ENCODE results near the gene SYT14. TPM values are rescaled to one million over a fixed set of nuclear protein-coding genes. Genes with fewer than 3 reads are reported as not detected.
A peak's percentile ranks its signal among the peaks of the same experiment; 100 is the strongest.
"Not testable (repeated sequence)": the region's sequence is repeated elsewhere in the genome, so short reads cannot be mapped to it uniquely, and the experiment has no call there.

SYT14 gene
- total RNA-seq: not detected

DNA sequence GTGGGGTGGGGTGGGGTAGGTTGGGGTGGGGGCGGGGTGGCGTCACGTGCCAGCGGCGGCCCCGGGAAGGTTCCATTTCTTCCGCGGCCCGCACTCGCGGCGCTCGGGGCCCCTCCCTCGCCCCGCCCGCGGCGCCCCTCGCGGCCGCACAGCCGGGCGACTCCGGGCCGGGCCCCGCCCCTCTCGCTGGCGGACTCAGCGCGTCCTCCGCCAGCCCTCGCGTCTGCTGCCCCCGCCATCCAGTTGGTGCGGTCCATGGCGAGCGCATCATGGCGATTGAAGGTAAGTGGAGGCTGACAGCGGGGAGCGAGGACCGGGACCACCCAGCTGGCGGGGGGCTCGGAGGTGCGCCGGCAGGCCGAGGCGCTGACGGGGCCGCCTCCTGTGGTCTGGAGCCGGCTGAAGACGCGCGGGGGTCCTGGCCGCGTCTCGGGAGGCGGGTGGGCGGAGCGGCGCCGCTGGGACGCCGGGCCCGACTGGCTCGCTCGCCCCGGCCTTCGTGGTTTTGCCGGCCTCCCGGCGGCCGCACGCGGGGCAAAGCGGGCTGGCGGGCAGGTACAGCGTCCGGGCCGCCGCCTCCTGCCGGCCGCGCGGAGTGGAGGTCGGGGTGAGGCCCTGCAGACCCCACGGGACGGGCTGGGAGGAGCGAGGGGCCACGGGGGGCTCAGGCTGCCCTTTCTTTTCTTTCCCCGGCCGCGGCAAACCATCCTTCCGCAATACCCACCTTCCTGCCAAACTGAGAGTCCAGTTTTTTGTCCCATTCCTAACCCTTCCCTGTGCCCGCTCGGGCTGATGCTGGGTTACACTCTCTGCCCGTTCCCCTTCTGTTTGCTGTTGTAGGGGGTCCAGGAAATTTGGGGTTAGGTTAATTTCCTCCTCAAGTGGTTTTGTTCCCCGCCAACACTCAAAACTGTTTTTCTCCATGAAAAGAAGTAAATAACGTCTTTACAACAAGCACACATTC lies at the start of gene SYT14:
TSS of gene SYT14 (plus strand) at position 222 of the 964 bp plus-strand sequence. CDS start at position 270, 48 bp downstream.
- no peak within 1 kb of the TSS for H3K27ac Mint-ChIP-seq
- H3K9me3 Mint-ChIP-seq: no peaks in the 10 kb centered on the region
- H3K4me3 Mint-ChIP-seq: peak within 1 kb of the TSS; percentile 46
- intact Hi-C loops (cut with micrococcal nuclease): no loop called here
- H3K27me3 Mint-ChIP-seq: peaks cover 55% of the 10 kb centered on the region
- no peaks in the 10 kb centered on the region for H3K36me3 Mint-ChIP-seq
- H3K4me1 Mint-ChIP-seq (ENCODE audit: low read depth): peaks cover 9% of the 10 kb centered on the region
- POLR2A ChIA-PET: no interaction called here
- CTCF ChIA-PET: interaction anchor here (1.6 kb wide), 1 partner anchor 78 kb away, joined by 5 read pairs; no protein-coding TSS in a partner anchor
- DNase-seq: no peak

DNA sequence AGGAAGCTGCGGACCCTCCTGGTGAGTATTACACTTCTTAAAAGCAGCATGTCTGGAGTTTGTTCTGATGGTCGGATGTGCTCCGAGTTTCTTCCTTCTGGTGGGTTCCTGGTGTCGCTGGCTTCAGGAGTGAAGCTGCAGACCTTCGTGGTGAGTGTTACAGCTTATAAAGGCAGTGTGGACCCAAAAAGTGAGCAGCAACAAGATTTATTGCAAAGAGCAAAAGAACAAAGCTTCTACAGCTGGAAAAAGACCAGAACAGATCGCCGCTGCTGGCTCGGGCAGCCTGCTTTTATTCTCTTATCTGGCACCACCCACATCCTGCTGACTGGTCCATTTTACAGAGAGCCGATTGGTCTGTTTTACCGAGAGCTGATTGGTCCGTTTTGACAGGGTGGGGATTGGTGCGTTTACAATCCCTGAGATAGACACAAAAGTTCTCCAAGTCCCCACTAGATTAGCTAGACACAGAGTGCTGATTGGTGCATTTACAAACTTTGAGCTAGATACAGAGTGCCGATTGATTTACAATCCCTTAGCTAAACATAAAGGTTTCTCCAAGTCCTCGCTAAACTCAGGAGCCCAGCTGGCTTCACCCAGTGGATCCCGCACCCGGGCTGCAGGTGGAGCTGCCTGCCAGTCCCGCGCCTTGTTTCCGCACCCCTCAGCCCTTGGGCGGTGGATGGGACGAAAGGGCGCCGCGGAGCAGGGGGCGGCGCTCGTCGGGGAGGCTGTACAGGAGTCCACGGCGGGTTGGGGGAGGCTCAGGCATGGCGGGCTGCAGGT lies 49.5 kb upstream of the SYT14 start:
- H3K36me3 Mint-ChIP-seq; H3K4me3 Mint-ChIP-seq; intact Hi-C loops (cut with micrococcal nuclease); POLR2A ChIA-PET; H3K27ac Mint-ChIP-seq; DNase-seq; H3K9me3 Mint-ChIP-seq; CTCF ChIA-PET; H3K4me1 Mint-ChIP-seq (ENCODE audit: low read depth): not testable (repeated sequence)
- peaks cover 19% of the 10 kb centered on the region for H3K27me3 Mint-ChIP-seq

DNA sequence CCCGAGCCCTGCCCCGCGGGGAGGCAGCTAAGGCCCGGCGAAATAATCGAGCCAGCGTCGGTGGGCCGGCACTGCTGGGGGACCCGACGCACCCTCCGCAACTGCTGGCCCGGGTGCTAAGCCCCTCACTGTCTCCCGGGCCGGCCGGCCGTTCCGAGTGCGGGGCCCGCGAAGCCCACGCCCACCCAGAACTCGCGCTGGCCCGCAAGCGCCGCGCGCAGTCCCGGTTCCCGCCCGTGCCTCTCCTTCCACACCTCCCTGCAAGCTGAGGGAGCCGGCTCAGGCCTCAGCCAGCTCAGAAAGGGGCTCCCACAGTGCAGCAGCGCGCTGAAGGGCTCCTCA lies 49.0 kb upstream of the SYT14 start:
- no peak for DNase-seq
- Mint-ChIP-seq H3K4me1 (ENCODE audit: low read depth) (peaks cover 6% of the 10 kb centered on the region), H3K9me3 (no peaks in the 10 kb centered on the region), H3K4me3 (no peak overlapping the region), H3K36me3 (no peaks in the 10 kb centered on the region), H3K27ac (no peak overlapping the region), H3K27me3 (peaks cover 22% of the 10 kb centered on the region)
- POLR2A ChIA-PET: no interaction called here
- intact Hi-C loops (cut with micrococcal nuclease): no loop called here
- CTCF ChIA-PET: no interaction called here

DNA sequence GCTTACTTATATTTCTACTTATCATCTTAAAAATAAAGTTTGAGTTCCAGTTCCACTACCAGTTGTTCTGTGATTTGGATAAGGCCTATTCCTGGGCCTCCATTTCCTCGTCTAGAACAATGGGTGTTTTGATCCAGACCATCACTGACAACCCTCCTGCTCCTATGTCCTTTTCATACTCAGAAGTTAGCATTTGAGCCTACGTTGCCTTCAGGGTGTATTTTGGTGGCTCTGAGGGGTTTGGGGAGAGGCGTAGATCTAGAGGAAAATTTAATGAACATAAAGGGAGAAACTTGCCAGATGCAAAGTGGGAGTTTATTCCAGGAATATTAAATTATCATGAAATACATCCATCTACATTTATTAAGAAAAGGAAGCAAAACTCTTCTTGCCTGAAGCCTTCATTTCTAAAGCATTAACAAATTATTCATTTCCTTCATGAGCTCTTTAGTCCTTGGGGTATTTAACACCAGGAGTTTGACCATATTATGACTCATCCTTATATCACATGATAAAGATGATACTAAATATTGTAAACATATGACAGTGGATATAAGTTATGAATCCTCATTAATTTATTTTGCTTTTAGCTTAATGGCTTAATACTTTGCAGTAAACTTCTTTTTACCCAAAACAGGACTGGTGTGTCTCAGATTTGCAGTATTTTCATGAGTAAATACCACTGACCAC lies 47.2 kb upstream of the SYT14 start:
- Mint-ChIP-seq H3K36me3 (no peaks in the 10 kb centered on the region), H3K4me1 (ENCODE audit: low read depth) (peaks cover 5% of the 10 kb centered on the region), H3K27me3 (peaks cover 18% of the 10 kb centered on the region), H3K4me3 (no peak overlapping the region), H3K27ac (no peak overlapping the region), H3K9me3 (no peaks in the 10 kb centered on the region)
- no peak for DNase-seq
- ChIA-PET CTCF (interaction anchor here (1.0 kb wide), 1 partner anchor 9 kb away, joined by 4 read pairs; no protein-coding TSS in a partner anchor), POLR2A (no interaction called here)
- intact Hi-C loops (cut with micrococcal nuclease): no loop called here

DNA sequence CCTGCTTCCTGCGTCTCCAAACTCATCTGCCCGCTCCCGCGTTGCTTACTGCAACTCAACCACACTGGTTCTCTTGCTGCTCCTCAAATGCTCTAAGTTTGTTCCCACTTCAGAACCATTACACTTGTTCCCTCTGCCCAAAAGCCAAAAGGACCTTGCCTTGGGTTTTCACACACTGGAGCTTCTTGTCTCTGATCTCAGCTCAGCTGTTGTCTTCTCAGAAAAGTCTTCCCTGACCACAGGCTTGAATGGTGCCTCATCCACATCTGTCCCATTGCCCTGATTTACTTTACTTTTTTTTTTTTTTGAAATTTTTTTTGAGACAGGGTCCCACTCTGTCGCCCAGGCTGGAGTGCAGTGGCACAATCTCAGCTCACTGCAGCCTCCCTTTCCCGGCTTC lies 44.3 kb upstream of the SYT14 start:
- CTCF ChIA-PET: interaction anchor here (0.7 kb wide), 1 partner anchor 32 kb away, joined by 4 read pairs; no protein-coding TSS in a partner anchor
- no peak for DNase-seq
- Mint-ChIP-seq H3K27me3 (peaks cover 14% of the 10 kb centered on the region), H3K4me3 (no peak overlapping the region), H3K9me3 (no peaks in the 10 kb centered on the region), H3K27ac (no peak overlapping the region), H3K36me3 (no peaks in the 10 kb centered on the region), H3K4me1 (ENCODE audit: low read depth) (peaks cover 8% of the 10 kb centered on the region)
- POLR2A ChIA-PET: no interaction called here
- intact Hi-C loops (cut with micrococcal nuclease): no loop called here

DNA sequence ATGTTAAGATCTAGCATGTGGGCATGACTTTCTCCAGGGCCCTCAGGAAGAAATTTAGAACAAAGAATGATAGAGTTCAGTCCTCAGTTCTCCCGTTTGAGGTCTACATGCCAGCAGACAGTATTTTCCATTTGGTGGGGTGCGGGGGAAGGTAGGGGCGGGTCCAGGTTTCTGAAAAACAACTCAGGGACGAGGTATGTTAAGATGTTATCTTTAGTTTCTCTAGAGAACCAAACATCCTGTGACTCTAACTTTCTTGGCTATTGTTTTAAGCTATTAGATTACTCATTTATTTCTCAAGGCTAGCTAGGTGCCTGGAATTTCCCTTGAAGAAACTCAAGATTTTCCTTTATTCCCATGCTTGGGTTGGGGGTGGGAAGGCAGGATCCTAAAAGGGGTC lies 42.3 kb upstream of the SYT14 start:
- Mint-ChIP-seq H3K4me3 (no peak overlapping the region), H3K27me3 (peaks cover 15% of the 10 kb centered on the region), H3K9me3 (no peaks in the 10 kb centered on the region), H3K4me1 (ENCODE audit: low read depth) (peaks cover 8% of the 10 kb centered on the region), H3K27ac (no peak overlapping the region), H3K36me3 (no peaks in the 10 kb centered on the region)
- CTCF ChIA-PET: interaction anchor here (1.1 kb wide), 1 partner anchor 37 kb away, joined by 3 read pairs; no protein-coding TSS in a partner anchor
- intact Hi-C loops (cut with micrococcal nuclease): no loop called here
- peak; percentile 37 for DNase-seq
- POLR2A ChIA-PET: no interaction called here

DNA sequence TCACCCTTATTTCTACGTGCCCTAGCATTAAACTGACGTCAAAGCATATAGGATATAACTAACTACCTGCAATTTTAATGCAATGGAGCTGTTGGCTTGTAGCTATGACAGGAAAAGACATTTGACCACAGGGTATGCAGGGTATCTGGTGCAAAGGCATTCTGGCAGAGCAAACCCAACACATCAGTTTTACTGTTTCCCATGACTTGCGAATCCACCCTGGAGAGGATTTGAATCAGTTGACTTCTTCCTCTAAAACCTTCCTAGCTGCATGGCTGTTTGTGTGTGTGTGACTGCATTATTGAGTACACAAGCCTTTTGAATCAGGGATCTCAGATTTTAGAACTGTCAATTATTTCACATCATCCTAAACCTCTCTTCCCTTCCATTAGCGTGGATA lies 41.7 kb upstream of the SYT14 start:
- H3K27ac Mint-ChIP-seq: no peak overlapping the region
- no peaks in the 10 kb centered on the region for H3K9me3 Mint-ChIP-seq
- intact Hi-C loops (cut with micrococcal nuclease): no loop called here
- peaks cover 8% of the 10 kb centered on the region for H3K4me1 Mint-ChIP-seq (ENCODE audit: low read depth)
- POLR2A ChIA-PET: no interaction called here
- peaks cover 15% of the 10 kb centered on the region for H3K27me3 Mint-ChIP-seq
- CTCF ChIA-PET: interaction anchor here (0.6 to 1.1 kb wide), 2 partner anchors 36 to 37 kb away, joined by 3 read pairs; no protein-coding TSS in a partner anchor
- no peak for DNase-seq
- no peak overlapping the region for H3K4me3 Mint-ChIP-seq
- no peaks in the 10 kb centered on the region for H3K36me3 Mint-ChIP-seq

DNA sequence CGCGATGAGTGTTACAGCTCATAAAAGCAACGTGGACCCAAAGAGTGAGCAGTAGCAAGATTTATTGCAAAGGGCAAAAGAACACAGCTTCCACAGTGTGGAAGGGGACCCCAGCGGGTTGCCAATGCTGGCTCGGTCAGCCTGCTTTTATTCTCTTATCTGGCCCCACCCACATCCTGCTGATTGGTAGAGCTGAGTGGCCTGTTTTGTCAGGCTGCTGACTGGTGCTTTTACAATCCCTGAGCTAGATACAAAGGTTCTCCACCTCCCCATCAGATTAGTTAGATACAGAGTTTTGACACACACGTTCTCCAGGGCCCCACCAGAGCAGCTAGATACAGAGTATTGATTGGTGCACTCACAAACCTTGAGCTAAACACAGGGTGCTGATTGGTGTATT lies 39.7 kb upstream of the SYT14 start:
- H3K4me1 Mint-ChIP-seq (ENCODE audit: low read depth); H3K36me3 Mint-ChIP-seq; H3K4me3 Mint-ChIP-seq; POLR2A ChIA-PET; H3K27ac Mint-ChIP-seq; H3K9me3 Mint-ChIP-seq; DNase-seq; intact Hi-C loops (cut with micrococcal nuclease): not testable (repeated sequence)
- H3K27me3 Mint-ChIP-seq: peaks cover 15% of the 10 kb centered on the region
- CTCF ChIA-PET: interaction anchor here (1.3 kb wide), 1 partner anchor 15 kb away, joined by 3 read pairs; no protein-coding TSS in a partner anchor

DNA sequence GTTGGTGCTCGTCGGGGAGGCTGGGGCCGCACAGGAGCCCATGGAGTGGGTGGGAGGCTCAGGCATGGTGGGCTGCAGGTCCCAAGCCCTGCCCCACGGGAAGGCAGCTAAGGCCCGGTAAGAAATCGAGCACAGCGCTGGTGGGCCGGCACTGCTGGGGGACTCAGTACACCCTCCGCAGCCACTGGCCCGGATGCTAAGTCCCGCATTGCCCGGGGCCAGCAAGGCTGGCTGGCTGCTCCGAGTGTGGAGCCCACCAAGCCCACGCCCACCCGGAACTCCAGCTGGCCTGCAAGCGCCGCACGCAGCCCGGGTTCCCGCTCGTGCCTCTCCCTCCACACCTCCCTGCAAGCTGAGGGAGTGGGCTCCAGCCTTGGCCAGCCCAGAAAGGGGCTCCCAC lies 39.2 kb upstream of the SYT14 start:
- H3K9me3 Mint-ChIP-seq; H3K4me3 Mint-ChIP-seq; H3K4me1 Mint-ChIP-seq (ENCODE audit: low read depth); POLR2A ChIA-PET; intact Hi-C loops (cut with micrococcal nuclease); H3K36me3 Mint-ChIP-seq; H3K27ac Mint-ChIP-seq; CTCF ChIA-PET; DNase-seq: not testable (repeated sequence)
- H3K27me3 Mint-ChIP-seq: peaks cover 12% of the 10 kb centered on the region

DNA sequence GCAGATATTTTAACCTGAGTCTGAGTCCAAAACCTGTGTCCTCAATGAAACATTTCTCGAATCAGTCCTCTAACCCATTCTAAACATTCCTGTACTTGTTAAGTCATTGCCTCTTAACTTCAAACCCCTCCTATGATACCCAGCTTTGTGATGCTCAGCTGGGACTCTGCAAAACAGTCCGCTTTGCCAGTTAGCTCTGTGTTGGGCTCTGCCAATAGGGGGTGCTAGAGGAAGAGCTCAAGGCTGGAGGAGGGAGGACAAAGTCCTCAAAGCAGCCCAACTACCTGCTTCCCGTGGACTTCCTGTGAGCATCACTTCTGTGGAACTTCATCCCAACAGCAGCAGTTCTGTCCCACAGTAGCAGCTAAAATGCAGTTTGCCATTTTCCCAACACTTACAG lies 38.1 kb upstream of the SYT14 start:
- Mint-ChIP-seq H3K36me3 (no peaks in the 10 kb centered on the region), H3K4me1 (ENCODE audit: low read depth) (peaks cover 8% of the 10 kb centered on the region), H3K4me3 (no peak overlapping the region), H3K27ac (no peak overlapping the region), H3K27me3 (peaks cover 7% of the 10 kb centered on the region), H3K9me3 (no peaks in the 10 kb centered on the region)
- intact Hi-C loops (cut with micrococcal nuclease): no loop called here
- ChIA-PET CTCF (interaction anchor here (0.7 to 1.2 kb wide), 6 partner anchors 10 to 123 kb away, joined by 3 to 7 read pairs (median 4); no protein-coding TSS in a partner anchor), POLR2A (no interaction called here)
- peak; percentile 48 for DNase-seq

DNA sequence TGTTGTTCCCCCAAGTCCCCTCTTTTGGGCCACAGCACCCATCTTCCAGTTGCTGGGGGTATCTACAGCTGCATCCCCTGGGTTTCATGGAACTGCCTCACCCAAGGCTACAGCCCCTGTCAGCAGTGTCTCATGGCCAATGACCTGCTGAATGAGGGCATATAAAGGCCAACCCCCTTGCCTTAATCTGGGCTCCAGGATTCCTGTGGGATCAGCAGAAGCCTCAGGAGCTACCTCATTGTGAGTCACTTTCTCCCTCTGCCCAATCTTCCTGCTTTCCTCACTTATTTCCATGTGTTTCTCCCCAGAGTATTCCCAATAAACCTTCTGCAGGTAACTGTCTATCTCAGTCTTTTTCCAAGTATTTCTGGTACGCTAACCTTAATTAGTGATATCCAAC lies 37.3 kb upstream of the SYT14 start:
- Mint-ChIP-seq H3K36me3 (no peaks in the 10 kb centered on the region), H3K4me3 (no peak overlapping the region)

DNA sequence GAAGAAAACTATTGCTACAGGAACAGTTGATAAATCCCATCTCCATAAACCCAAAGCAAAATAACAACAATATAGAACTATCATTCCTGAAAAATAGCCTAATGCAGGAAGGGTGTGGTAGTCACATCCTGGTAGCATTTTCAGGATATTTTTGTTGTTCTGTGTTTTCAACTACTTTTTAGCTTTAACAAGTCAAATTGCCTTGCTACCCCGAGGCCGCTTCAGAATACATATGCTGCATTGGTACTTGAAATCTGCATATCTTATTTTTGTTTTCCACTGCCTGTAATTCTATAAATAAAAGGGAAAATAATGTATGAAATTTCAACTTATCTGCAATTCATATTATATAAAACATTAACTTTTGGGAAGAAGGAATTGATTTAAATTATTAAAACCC lies 36.8 kb upstream of the SYT14 start:
- ChIA-PET POLR2A (no interaction called here), CTCF (no interaction called here)
- no peaks in the 10 kb centered on the region for H3K4me1 Mint-ChIP-seq (ENCODE audit: low read depth)
- no peak overlapping the region for H3K4me3 Mint-ChIP-seq
- intact Hi-C loops (cut with micrococcal nuclease): no loop called here
- no peaks in the 10 kb centered on the region for H3K36me3 Mint-ChIP-seq
- no peaks in the 10 kb centered on the region for H3K9me3 Mint-ChIP-seq
- peaks cover 7% of the 10 kb centered on the region for H3K27me3 Mint-ChIP-seq
- DNase-seq: no peak
- H3K27ac Mint-ChIP-seq: no peak overlapping the region

More for the DNA sequence above, 37.3 kb upstream of the SYT14 start:
- intact Hi-C loops (cut with micrococcal nuclease): no loop called here
- no peak for DNase-seq
- Mint-ChIP-seq H3K27me3 (peaks cover 7% of the 10 kb centered on the region), H3K9me3 (no peaks in the 10 kb centered on the region), H3K4me1 (ENCODE audit: low read depth) (peaks cover 3% of the 10 kb centered on the region), H3K27ac (no peak overlapping the region)
- POLR2A ChIA-PET: no interaction called here
- CTCF ChIA-PET: interaction anchor here (1.2 kb wide), 1 partner anchor 11 kb away, joined by 5 read pairs; no protein-coding TSS in a partner anchor

All from activated CD4-positive, alpha-beta memory T cell treated with anti-CD3 and anti-CD28 coated beads for 36 hours (primary cell).